ENCODE results near the gene CRTC1. TPM values are rescaled to one million over a fixed set of nuclear protein-coding genes. Genes with fewer than 3 reads are reported as not detected.

CRTC1 gene
- total and polyA plus RNA-seq, 4 donors: 1.5 to 3.5 (median 1.9) TPM

GRCh38 chr19:18751571-18751970, 68.1 kb downstream of the CRTC1 start:
- no peaks in the 10 kb centered on the region for H3K27me3 ChIP-seq (ENCODE audit: control insufficient read depth in 4 of 4, insufficient read depth in 4 of 4, low read length in 3 of 4)
- no peak overlapping the region for H3K4me3 ChIP-seq (ENCODE audit: low read depth in 1 of 3, low read length in 3 of 3)
- no peak overlapping the region for H3K27ac ChIP-seq (ENCODE audit: low read depth in 1 of 2, low read length in 2 of 2)
- no peaks in the 10 kb centered on the region for H3K4me1 ChIP-seq (ENCODE audit: control insufficient read depth in 4 of 4, insufficient read depth in 4 of 4, low read length in 3 of 4)
- TF ChIP-seq FOXA1 (IDR thresholded peaks at IDR 0.05): no peak
- TF ChIP-seq EGR1 (IDR thresholded peaks at IDR 0.05; ENCODE audit: low read depth in 2 of 2): no peak
- TF ChIP-seq RAD21 (IDR thresholded peaks at IDR 0.05): no peak
- TF ChIP-seq MAX (IDR thresholded peaks at IDR 0.05): no peak
- TF ChIP-seq YY1 (IDR thresholded peaks at IDR 0.05): no peak
- TF ChIP-seq HNF4A (conservative IDR thresholded peaks at IDR 0.05): no peak
- no peak for TF ChIP-seq TAF1 (conservative IDR thresholded peaks at IDR 0.05)
- no peak for DNase-seq (ENCODE audit: low spot score)
- WGBS: 95% methylated on average over 10 of the region's 10 CpGs
- peaks cover 0 to 6% (median 0%) of the 10 kb centered on the region in 4 donors for H3K36me3 ChIP-seq (ENCODE audit: control insufficient read depth in 4 of 4, insufficient read depth in 3 of 4, low read depth in 1 of 4, low read length in 3 of 4)
- no peaks in the 10 kb centered on the region for H3K9me3 ChIP-seq (ENCODE audit: control insufficient read depth in 4 of 4, low read length in 3 of 4)
- no peak overlapping the region for H3K9ac ChIP-seq (ENCODE audit: low read depth in 1 of 2, low read length in 2 of 2)

- H3K27me3 ChIP-seq (ENCODE audit: control insufficient read depth in 4 of 4, insufficient read depth in 4 of 4, low read length in 3 of 4): no peaks in the 10 kb centered on the region
- no peak overlapping the region for H3K27ac ChIP-seq (ENCODE audit: low read depth in 1 of 2, low read length in 2 of 2)
- H3K9ac ChIP-seq (ENCODE audit: low read depth in 1 of 2, low read length in 2 of 2): no peak overlapping the region
- H3K4me3 ChIP-seq (ENCODE audit: low read depth in 1 of 3, low read length in 3 of 3): no peak overlapping the region
- H3K36me3 ChIP-seq (ENCODE audit: control insufficient read depth in 4 of 4, insufficient read depth in 3 of 4, low read depth in 1 of 4, low read length in 3 of 4): peaks cover 0 to 6% (median 2%) of the 10 kb centered on the region in 4 donors
- H3K4me1 ChIP-seq (ENCODE audit: control insufficient read depth in 4 of 4, insufficient read depth in 4 of 4, low read length in 3 of 4): no peaks in the 10 kb centered on the region
- no peak for DNase-seq (ENCODE audit: low spot score)
- 89% methylated on average over 4 of the region's 4 CpGs for WGBS
- no peaks in the 10 kb centered on the region for H3K9me3 ChIP-seq (ENCODE audit: control insufficient read depth in 4 of 4, low read length in 3 of 4)
- TF ChIP-seq REST (IDR thresholded peaks at IDR 0.05) (no peak), CTCF (IDR thresholded peaks at IDR 0.05; ENCODE audit: low read depth, low read length, missing input control) (no peak), FOXA2 (IDR thresholded peaks at IDR 0.05) (no peak), GABPA (IDR thresholded peaks at IDR 0.05 in 1 of 2, conservative IDR thresholded peaks at IDR 0.05 in 1 of 2) (no peak), YY1 (IDR thresholded peaks at IDR 0.05) (no peak), HNF4A (conservative IDR thresholded peaks at IDR 0.05) (no peak), RAD21 (IDR thresholded peaks at IDR 0.05) (no peak), NR2F2 (IDR thresholded peaks at IDR 0.05) (no peak), MAX (IDR thresholded peaks at IDR 0.05) (no peak), TAF1 (conservative IDR thresholded peaks at IDR 0.05) (no peak), EGR1 (IDR thresholded peaks at IDR 0.05; ENCODE audit: low read depth in 2 of 2) (no peak), HNF4G (IDR thresholded peaks at IDR 0.05) (no peak)
Measured at GRCh38 chr19:18754501-18754900, 71.0 kb downstream of the CRTC1 start.

Data from liver (tissue), 9 donors.